Measurements from ENCODE around the gene RAG1. TPM values are rescaled to one million over a fixed set of nuclear protein-coding genes. Genes with fewer than 3 reads are reported as not detected.

The RAG1 gene
- total and polyA plus RNA-seq, 2 donors (not counting 1 experiment from before 2014, with no cell fraction given) = 0.06 to 0.37 TPM

- Mint-ChIP-seq H3K4me1 (no peaks in the 10 kb centered on the region), H3K27me3 (peaks cover 28% of the 10 kb centered on the region), H3K27ac (no peak overlapping the region), H3K9me3 (ENCODE audit: insufficient read depth) (no peaks in the 10 kb centered on the region), H3K4me3 (no peak overlapping the region)
- no peak overlapping the region for H2AFZ ChIP-seq (ENCODE audit: insufficient read depth, low read depth, low read length, poor library complexity, severe bottlenecking)
- no peak overlapping the region for H3K9ac ChIP-seq (ENCODE audit: low read length)
- ATAC-seq (ENCODE audit: low read depth) = no peak
- H3K4me2 ChIP-seq (replicated peaks; ENCODE audit: low read depth, low read length, poor library complexity, severe bottlenecking) = no peak overlapping the region
- DNase-seq = no peak
- POLR2A ChIA-PET = no interaction called here
- intact Hi-C loops (cut with micrococcal nuclease) = no loop called here
- H3K27ac ChIP-seq (ENCODE audit: low read length in 2 of 2) = no peak overlapping the region
- no peaks in the 10 kb centered on the region for H3K9me3 ChIP-seq (ENCODE audit: control extremely low read depth in 1 of 3, control insufficient read depth in 2 of 3, insufficient read depth in 1 of 3, low read length in 2 of 3)
- no peaks in the 10 kb centered on the region for H4K20me1 ChIP-seq (ENCODE audit: control insufficient read depth, insufficient read depth, low read length, poor library complexity, severe bottlenecking)
- no peaks in the 10 kb centered on the region for H3K79me2 ChIP-seq (ENCODE audit: control insufficient read depth, insufficient read depth, low read length)
- no peaks in the 10 kb centered on the region for H3K4me1 ChIP-seq (ENCODE audit: control insufficient read depth in 2 of 2, insufficient read depth in 2 of 2, low read length in 2 of 2)
- H3K4me3 ChIP-seq (ENCODE audit: control extremely low read depth in 1 of 5, extremely low read depth in 1 of 5, insufficient read depth in 1 of 5, low read depth in 2 of 5, low read length in 4 of 5) = no peak overlapping the region
- CTCF ChIA-PET = no interaction called here
- H3K27me3 ChIP-seq (replicated peaks in 1 of 4; ENCODE audit: control extremely low read depth in 1 of 4, control insufficient read depth in 3 of 4, insufficient read depth in 4 of 4, low read length in 3 of 4) = peaks cover 0 to 3% (median 0%) of the 10 kb centered on the region in 4 experiments
- no peaks in the 10 kb centered on the region for H3K36me3 ChIP-seq (replicated peaks in 1 of 2; ENCODE audit: control extremely low read depth in 1 of 2, control insufficient read depth in 1 of 2, extremely low read depth in 1 of 2, insufficient read depth in 2 of 2, low read length in 1 of 2)
- TF ChIP-seq EZH2 (IDR thresholded peaks at IDR 0.05; ENCODE audit: borderline replicate concordance, insufficient read depth, low read depth, low read length, poor library complexity, severe bottlenecking) (no peak), CTCF (IDR thresholded peaks at IDR 0.05) (no peak)
- 96% methylated on average over 4 of the region's 4 CpGs for WGBS (ENCODE audit: insufficient coverage)
Measured at GRCh38 chr11:36628765-36629244, 61.0 kb downstream of the RAG1 start.

Other genes with a start within 250 kb of the RAG1 start
- gene TRAF6, start 57.7 kb upstream of the RAG1 start, total RNA-seq = 20.2 and 22.4 TPM in 2 replicates
- gene TRAF6, start 57.7 kb upstream of the RAG1 start, polyA plus RNA-seq = 10.1 and 10.5 TPM in 2 replicates
- gene IFTAP, start 26.5 kb downstream of the RAG1 start, total RNA-seq = not detected in 2 replicates
- 0.31 and 0.98 TPM in 2 replicates for gene IFTAP, start 26.5 kb downstream of the RAG1 start, polyA plus RNA-seq
- not detected in 2 replicates for gene RAG2, start 30.2 kb downstream of the RAG1 start, total RNA-seq
- not detected in 2 replicates for gene RAG2, start 30.2 kb downstream of the RAG1 start, polyA plus RNA-seq